Activated naive CD8-positive, alpha-beta T cell (primary cell): ENCODE data around the gene FIS1.

Experiments used
- H3K27ac Mint-ChIP-seq: one replicate; pipeline ENCODE4 v1.8.0; 2021; ENCODE audit warnings: mixed read lengths
- H3K27me3 Mint-ChIP-seq: one replicate; pipeline ENCODE4 v1.8.0; 2021; ENCODE audit warnings: mixed read lengths
- H3K36me3 Mint-ChIP-seq: one replicate; pipeline ENCODE4 v1.8.0; 2021; ENCODE audit warnings: mixed read lengths
- H3K4me1 Mint-ChIP-seq: one replicate; pipeline ENCODE4 v1.8.0; 2021; ENCODE audit warnings: low read depth, mixed read lengths
- H3K4me3 Mint-ChIP-seq: one replicate; pipeline ENCODE4 v1.8.0; 2021; ENCODE audit warnings: mild to moderate bottlenecking, mixed read lengths
- H3K9me3 Mint-ChIP-seq: one replicate; pipeline ENCODE4 v1.8.0; 2021; ENCODE audit warnings: low read depth, mixed read lengths

FIS1 gene

GRCh38 chr7:101232141-101232850 lies 12.6 kb downstream of the FIS1 start:
- H3K4me3 Mint-ChIP-seq: no peak overlapping the region
- H3K27me3 Mint-ChIP-seq: no peaks in the 10 kb centered on the region
- H3K4me1 Mint-ChIP-seq: no peaks in the 10 kb centered on the region
- H3K27ac Mint-ChIP-seq: no peak overlapping the region
- H3K36me3 Mint-ChIP-seq: no peaks in the 10 kb centered on the region
- no peaks in the 10 kb centered on the region for H3K9me3 Mint-ChIP-seq

GRCh38 chr7:101231644-101232043 lies 13.2 kb downstream of the FIS1 start:
- Mint-ChIP-seq H3K9me3 (no peaks in the 10 kb centered on the region), H3K27ac (no peak overlapping the region), H3K27me3 (no peaks in the 10 kb centered on the region), H3K4me1 (no peaks in the 10 kb centered on the region), H3K36me3 (no peaks in the 10 kb centered on the region), H3K4me3 (no peak overlapping the region)

- no peaks in the 10 kb centered on the region for H3K4me1 Mint-ChIP-seq
- H3K27me3 Mint-ChIP-seq: no peaks in the 10 kb centered on the region
- H3K27ac Mint-ChIP-seq: no peak overlapping the region
- no peak overlapping the region for H3K4me3 Mint-ChIP-seq
- H3K36me3 Mint-ChIP-seq: no peaks in the 10 kb centered on the region
- no peaks in the 10 kb centered on the region for H3K9me3 Mint-ChIP-seq
Observed at GRCh38 chr7:101226721-101227120, 18.2 kb downstream of the FIS1 start.

- H3K27ac Mint-ChIP-seq: no peak overlapping the region
- no peak overlapping the region for H3K4me3 Mint-ChIP-seq
- peaks cover 8% of the 10 kb centered on the region for H3K4me1 Mint-ChIP-seq
- no peaks in the 10 kb centered on the region for H3K9me3 Mint-ChIP-seq
- H3K27me3 Mint-ChIP-seq: no peaks in the 10 kb centered on the region
- H3K36me3 Mint-ChIP-seq: no peaks in the 10 kb centered on the region
Observed at GRCh38 chr7:101225650-101226049, 19.2 kb downstream of the FIS1 start.

GRCh38 chr7:101223528-101223927 lies 21.4 kb downstream of the FIS1 start:
- no peak overlapping the region for H3K4me3 Mint-ChIP-seq
- H3K36me3 Mint-ChIP-seq: no peaks in the 10 kb centered on the region
- no peaks in the 10 kb centered on the region for H3K9me3 Mint-ChIP-seq

DNA sequence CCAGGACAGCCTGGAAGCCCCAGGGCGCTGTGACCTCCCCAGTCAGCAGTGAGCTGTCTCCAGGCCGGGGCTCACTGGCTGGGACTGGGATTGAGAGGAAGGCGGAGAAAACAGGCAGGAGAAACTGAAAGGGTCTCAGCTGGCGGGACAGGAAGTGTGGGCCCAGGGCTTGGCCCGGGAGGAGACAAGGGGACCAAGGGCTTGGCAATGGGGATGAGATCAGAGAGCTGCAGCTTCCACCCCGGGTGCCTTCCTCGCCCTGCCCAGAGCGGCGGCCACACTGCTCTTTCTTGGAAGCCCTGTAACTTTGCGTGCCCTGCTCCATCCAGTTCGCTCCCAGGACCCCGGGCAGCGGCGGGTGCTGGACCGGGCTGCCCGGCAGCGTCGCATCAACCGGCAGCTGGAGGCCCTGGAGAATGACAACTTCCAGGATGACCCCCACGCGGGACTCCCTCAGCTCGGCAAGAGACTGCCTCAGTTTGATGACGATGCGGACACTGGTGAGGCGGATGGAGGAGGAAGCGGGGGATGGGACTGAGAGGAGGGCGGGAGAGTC lies 22.5 kb downstream of the FIS1 start:
- Mint-ChIP-seq H3K9me3 (no peaks in the 10 kb centered on the region), H3K27ac (no peak overlapping the region), H3K27me3 (no peaks in the 10 kb centered on the region), H3K36me3 (no peaks in the 10 kb centered on the region), H3K4me1 (peaks cover 28% of the 10 kb centered on the region), H3K4me3 (no peak overlapping the region)

More at GRCh38 chr7:101223528-101223927, 21.4 kb downstream of the FIS1 start:
- Mint-ChIP-seq H3K27me3 (no peaks in the 10 kb centered on the region), H3K27ac (no peak overlapping the region), H3K4me1 (peaks cover 25% of the 10 kb centered on the region)

GRCh38 chr7:101220295-101220694 lies 24.6 kb downstream of the FIS1 start:
- H3K4me1 Mint-ChIP-seq: peaks cover 37% of the 10 kb centered on the region
- peak overlapping the region; percentile 45 for H3K4me3 Mint-ChIP-seq
- H3K36me3 Mint-ChIP-seq: no peaks in the 10 kb centered on the region
- no peaks in the 10 kb centered on the region for H3K27me3 Mint-ChIP-seq
- H3K9me3 Mint-ChIP-seq: no peaks in the 10 kb centered on the region
- no peak overlapping the region for H3K27ac Mint-ChIP-seq

DNA sequence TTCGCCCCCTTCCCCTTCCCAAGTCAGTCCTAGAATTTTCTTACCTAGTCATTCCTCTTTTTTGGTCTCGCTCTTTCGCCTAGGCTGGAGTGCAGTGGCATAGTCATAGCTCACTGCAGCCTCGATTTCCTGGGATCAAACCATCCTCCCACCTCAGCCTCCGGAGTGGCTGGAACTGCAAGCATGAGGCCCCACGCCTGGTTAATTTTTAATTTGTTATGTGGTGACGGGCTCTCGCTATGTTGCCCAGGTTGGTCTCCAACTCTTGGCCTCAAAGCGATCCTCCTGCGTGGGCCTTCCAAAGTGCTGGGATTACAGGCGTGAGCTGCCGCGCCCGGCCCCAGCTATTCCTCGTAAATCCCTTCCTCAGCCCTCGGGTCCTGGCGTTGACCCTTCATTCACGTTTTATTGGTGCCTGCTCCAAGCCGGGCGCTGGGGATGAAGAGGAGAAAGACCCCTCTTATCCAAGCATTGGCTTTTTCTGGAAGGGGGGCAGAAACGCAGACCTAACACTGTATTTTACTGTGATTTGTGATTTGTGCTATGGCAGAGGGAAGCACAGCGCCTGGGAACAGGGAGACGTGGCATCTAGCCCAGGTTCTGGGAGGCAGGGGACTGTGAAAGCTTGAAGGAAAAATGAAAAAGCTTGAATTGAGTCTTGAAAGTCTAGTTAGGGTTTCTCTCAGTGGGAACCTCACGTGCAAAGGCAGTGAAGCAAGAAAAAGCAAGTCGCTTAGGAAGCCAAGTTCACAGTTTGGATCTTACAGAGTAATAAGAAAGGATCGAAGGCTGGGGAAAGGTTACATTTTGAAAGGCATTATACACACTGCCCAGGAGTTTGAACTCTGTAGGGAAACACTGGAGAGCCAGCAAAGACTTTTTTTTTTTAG lies 26.4 kb downstream of the FIS1 start:
- H3K27ac Mint-ChIP-seq: peak overlapping the region; percentile 90
- H3K4me3 Mint-ChIP-seq: peak overlapping the region; percentile 96
- H3K27me3 Mint-ChIP-seq: no peaks in the 10 kb centered on the region
- H3K4me1 Mint-ChIP-seq: peaks cover 37% of the 10 kb centered on the region
- no peaks in the 10 kb centered on the region for H3K9me3 Mint-ChIP-seq
- no peaks in the 10 kb centered on the region for H3K36me3 Mint-ChIP-seq

GRCh38 chr7:101217388-101218235 lies 27.3 kb downstream of the FIS1 start, which contains the start of the genes PLOD3 and ZNHIT1:
PLOD3 (minus strand) TSS chr7:101217581; CDS start chr7:101217274, 307 bp downstream.
ZNHIT1 (plus strand) TSS chr7:101218165; CDS start chr7:101218196, 31 bp downstream.
- no peaks in the 10 kb centered on the region for H3K36me3 Mint-ChIP-seq
- H3K4me1 Mint-ChIP-seq: peaks cover 37% of the 10 kb centered on the region

GRCh38 chr7:101216860-101217387 lies 28.0 kb downstream of the FIS1 start:
- H3K27me3 Mint-ChIP-seq: no peaks in the 10 kb centered on the region
- no peaks in the 10 kb centered on the region for H3K9me3 Mint-ChIP-seq
- no peaks in the 10 kb centered on the region for H3K36me3 Mint-ChIP-seq
- peaks cover 37% of the 10 kb centered on the region for H3K4me1 Mint-ChIP-seq
- peak overlapping the region; percentile 96 for H3K4me3 Mint-ChIP-seq
- no peak overlapping the region for H3K27ac Mint-ChIP-seq

More at GRCh38 chr7:101217388-101218235, 27.3 kb downstream of the FIS1 start, which contains the start of the genes PLOD3 and ZNHIT1:
- peak within 1 kb of the TSS; percentile 90 for H3K27ac Mint-ChIP-seq
- H3K27me3 Mint-ChIP-seq: no peaks in the 10 kb centered on the region
- H3K4me3 Mint-ChIP-seq: peak within 1 kb of the TSS; percentile 96
- H3K9me3 Mint-ChIP-seq: no peaks in the 10 kb centered on the region

DNA sequence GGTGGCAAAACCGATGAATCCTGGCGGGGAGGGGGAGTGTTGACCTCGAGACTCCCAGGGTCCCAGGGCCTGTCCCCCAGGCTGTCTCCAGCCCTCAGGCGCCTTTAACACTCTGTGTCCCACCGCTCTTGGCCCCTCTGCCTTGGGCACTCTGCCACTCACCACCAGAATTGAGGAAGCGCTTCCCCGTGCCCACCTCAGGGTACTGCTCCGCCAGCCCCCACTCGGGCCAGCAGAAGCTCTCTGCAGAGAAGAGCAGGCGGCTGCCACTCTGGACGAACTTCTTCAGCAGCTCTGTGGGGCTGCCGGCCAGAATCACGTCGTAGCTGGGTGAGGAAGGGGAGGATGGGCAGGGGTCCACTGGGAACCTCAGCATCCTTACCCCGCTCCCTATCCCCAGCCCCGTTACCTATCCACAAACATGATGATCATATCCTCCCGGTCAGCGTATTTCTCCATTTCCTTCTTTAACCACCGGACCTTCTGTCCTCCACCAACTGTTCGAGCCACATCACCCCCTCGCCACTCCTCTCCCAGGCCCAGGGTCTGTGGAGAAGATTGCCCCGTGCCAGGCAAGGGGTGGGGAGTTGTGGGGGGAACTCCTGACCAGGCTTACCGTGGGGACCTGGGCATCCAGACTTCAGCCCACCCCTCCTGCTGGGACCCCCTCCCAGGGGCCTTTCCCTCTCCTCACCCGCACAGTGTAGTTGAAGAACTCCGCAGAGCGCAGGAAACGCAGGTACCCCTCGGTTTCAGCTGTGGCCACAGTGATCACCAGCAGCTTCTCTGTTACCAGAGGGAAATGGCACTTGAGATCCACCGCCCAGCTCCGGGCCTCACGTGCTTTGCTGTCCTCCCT lies 28.7 kb downstream of the FIS1 start:
- Mint-ChIP-seq H3K36me3 (no peaks in the 10 kb centered on the region), H3K4me1 (peaks cover 33% of the 10 kb centered on the region), H3K27me3 (no peaks in the 10 kb centered on the region)

GRCh38 chr7:101212014-101212413 lies 32.9 kb downstream of the FIS1 start:
- Mint-ChIP-seq H3K9me3 (no peaks in the 10 kb centered on the region), H3K27ac (no peak overlapping the region), H3K36me3 (peaks cover 3% of the 10 kb centered on the region), H3K4me1 (peaks cover 9% of the 10 kb centered on the region), H3K27me3 (no peaks in the 10 kb centered on the region), H3K4me3 (no peak overlapping the region)

More for the DNA sequence above, 28.7 kb downstream of the FIS1 start:
- Mint-ChIP-seq H3K27ac (peak overlapping the region; percentile 16), H3K9me3 (no peaks in the 10 kb centered on the region), H3K4me3 (peak overlapping the region; percentile 83)

DNA sequence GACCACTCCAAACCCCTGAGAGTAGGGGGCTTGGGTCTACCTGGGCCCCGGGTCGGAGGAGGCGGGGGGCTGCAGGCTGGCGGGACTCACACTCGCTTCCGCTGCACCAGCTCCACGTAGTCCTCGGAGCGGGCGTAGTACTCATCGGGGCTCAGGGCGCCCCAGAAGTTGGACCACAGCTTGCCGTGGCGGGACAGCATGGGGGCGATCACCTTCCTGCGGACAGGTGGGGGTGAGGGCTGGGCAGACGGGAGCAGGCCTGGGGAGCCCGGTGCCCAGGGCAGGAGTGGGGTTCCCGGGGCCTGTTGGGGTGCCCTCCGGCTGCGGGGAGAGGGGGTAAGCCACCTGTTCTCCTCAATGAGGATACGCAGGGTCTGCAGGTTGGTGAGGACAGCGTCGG lies 33.4 kb downstream of the FIS1 start:
- Mint-ChIP-seq H3K4me3 (no peak overlapping the region), H3K36me3 (peaks cover 3% of the 10 kb centered on the region), H3K4me1 (peaks cover 6% of the 10 kb centered on the region), H3K27ac (no peak overlapping the region), H3K27me3 (no peaks in the 10 kb centered on the region), H3K9me3 (no peaks in the 10 kb centered on the region)
